Muscle of back (tissue), 13 donors: Measurements from ENCODE around the gene UBE2H. TPM values are rescaled to one million over a fixed set of nuclear protein-coding genes. Genes with fewer than 3 reads are reported as not detected.
A peak's percentile ranks its signal among the peaks of the same experiment; 100 is the strongest.
"Not testable (repeated sequence)": the region's sequence is repeated elsewhere in the genome, so short reads cannot be mapped to it uniquely, and the experiment has no call there.

Experiments
- DNase-seq, 3 donors: peaks; one replicate each; pipeline versions ENCODE4 v3.0.0 to v3.0.0-alpha.2; 2013
- long read RNA-seq, 9 donors: transcript quantifications; one replicate each; lab custom pipeline, GENCODE V29; 2026
- polyA plus RNA-seq, 10 donors: library from polyadenylated mRNA; unstranded; fragments of 120-200 nt; gene quantifications; one replicate each; pipeline ENCODE4 v1.2.1, GENCODE V29; 2013; ENCODE audit not compliant: insufficient read length in 10 of 10

The UBE2H gene
- 100 to 1,000 TPM in 4 of 10 donors, 10 to 100 TPM in 6; 79.9 to 125 (median 93.8) TPM for polyA plus RNA-seq
- long read RNA-seq, donor 1, full-length matches to known transcripts: 19 of 25 reads
- long read RNA-seq, donor 1, partial matches to known transcripts: 6 of 25 reads
- long read RNA-seq, donor 1, other reads (novel, unspliced or antisense): 0 of 25 reads
- long read RNA-seq, donor 2, full-length matches to known transcripts: 13 of 19 reads
- long read RNA-seq, donor 2, partial matches to known transcripts: 6 of 19 reads
- long read RNA-seq, donor 2, other reads (novel, unspliced or antisense): 0 of 19 reads
- long read RNA-seq, donor 3: 0 reads
- long read RNA-seq, donor 4, full-length matches to known transcripts: 14 of 20 reads
- long read RNA-seq, donor 4, partial matches to known transcripts: 6 of 20 reads
- long read RNA-seq, donor 4, other reads (novel, unspliced or antisense): 0 of 20 reads
- long read RNA-seq, donor 5, full-length matches to known transcripts: 22 of 46 reads
- long read RNA-seq, donor 5, partial matches to known transcripts: 24 of 46 reads
- long read RNA-seq, donor 5, other reads (novel, unspliced or antisense): 0 of 46 reads
- long read RNA-seq, donor 6, full-length matches to known transcripts: 21 of 35 reads
- long read RNA-seq, donor 6, partial matches to known transcripts: 7 of 35 reads
- long read RNA-seq, donor 6, other reads (novel, unspliced or antisense): 7 of 35 reads
- long read RNA-seq, donor 7, full-length matches to known transcripts: 12 of 12 reads
- long read RNA-seq, donor 7, partial matches to known transcripts: 0 of 12 reads
- long read RNA-seq, donor 7, other reads (novel, unspliced or antisense): 0 of 12 reads
- long read RNA-seq, donor 8, full-length matches to known transcripts: 5 of 5 reads
- long read RNA-seq, donor 8, partial matches to known transcripts: 0 of 5 reads
- long read RNA-seq, donor 8, other reads (novel, unspliced or antisense): 0 of 5 reads
- long read RNA-seq, donor 9, full-length matches to known transcripts: 2 of 2 reads
- long read RNA-seq, donor 9, partial matches to known transcripts: 0 of 2 reads
- long read RNA-seq, donor 9, other reads (novel, unspliced or antisense): 0 of 2 reads

DNA sequence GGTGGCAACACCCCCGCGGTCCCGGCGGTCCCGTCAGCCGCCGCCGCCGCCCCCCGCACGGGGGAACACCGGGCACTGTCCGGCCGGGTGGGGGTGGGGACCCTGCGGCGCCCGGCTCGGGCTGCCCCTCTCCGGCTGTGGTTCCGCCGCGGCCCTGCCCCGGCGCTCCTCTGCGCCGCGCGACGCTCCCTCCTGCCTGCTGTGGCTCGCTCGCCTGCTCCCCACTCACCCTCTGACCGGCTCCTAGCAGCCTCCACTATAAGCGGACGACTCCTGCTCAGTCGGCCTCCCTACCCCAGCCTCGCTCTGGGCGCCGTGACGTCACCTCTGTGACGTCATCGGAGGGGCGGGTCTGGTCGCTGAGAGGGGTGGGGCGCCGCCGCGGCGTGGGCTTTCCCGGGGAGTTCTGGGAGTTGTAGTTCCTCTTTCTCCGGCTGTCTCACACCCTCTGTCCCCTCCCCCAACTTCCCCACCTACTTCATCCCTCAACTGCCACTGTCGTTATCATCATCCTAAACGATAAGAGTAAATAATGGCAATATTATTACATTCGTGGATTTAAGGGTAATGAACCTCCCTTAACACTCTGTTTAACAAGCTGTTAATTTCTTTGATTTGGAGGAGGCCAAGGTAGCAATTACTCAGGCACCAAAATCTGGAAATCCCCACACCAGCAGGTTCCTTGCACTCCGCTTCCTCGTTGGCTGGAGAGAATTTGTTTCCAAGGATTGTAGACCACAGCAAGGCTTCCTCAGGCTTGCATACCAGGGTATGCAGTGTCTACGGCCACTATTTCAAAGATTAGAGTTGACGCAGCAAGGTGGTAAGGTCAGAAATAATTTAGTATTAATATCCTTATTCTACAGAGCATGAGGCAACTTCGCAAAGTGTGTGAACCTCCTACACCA lies at the start of gene UBE2H:
Gene UBE2H, minus strand, starts transcription at position 308 of the 908 bp plus-strand sequence. CDS start 405 bp downstream, outside the sequence.
- DNase-seq: peak; percentile 93 to 99 (median 98)

GRCh38 chr7:129998446-129998845 lies 45.7 kb upstream of the UBE2H start:
- DNase-seq: no peak

GRCh38 chr7:129997285-129997684 lies 44.5 kb upstream of the UBE2H start:
- DNase-seq: no peak

- DNase-seq: no peak
These were observed 40.5 kb upstream of the UBE2H start for GRCh38 chr7:129993275-129993674.

GRCh38 chr7:129990403-129991192 lies 37.8 kb upstream of the UBE2H start:
- no peak for DNase-seq

GRCh38 chr7:129989466-129989865 lies 36.7 kb upstream of the UBE2H start:
- DNase-seq: no peak

DNA sequence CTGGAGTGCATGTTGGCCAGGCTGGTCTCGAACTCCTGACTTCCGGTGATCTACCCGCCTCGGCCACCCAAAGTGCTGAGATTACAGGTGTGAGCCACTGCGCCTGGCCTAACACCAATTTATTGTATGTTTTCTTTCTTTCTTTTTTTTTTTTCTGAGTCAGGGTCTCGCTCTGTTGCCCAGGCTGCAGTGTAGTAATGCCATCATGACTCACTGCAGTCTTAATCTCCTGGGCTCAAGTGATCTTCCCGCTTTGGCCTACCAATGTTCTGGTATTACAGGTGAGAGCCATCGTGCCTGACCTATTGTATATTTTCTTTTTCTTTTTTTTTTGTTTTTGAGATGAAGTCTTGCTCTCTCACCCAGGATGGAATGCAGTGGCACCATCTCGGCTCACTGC lies 33.8 kb upstream of the UBE2H start:
- DNase-seq: no peak

DNA sequence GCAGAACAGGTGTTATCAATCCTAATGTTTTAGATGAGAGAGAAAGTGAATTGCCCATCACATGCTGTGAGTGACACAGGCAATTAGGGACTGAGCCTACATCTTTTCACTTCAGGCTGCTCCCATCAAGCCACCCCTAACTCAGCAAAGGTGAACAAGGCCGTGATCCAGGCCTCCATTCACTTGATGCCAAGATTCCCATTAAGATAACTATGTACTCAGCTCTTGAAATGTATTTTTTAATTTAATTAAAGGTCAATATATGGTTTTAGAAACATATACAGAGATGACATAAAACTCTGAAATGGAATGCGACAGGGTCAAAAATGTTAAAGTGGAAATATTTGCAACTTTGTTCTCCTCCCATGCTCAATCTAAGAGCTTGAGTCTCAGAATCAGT lies 27.9 kb upstream of the UBE2H start:
- DNase-seq: no peak

GRCh38 chr7:129975309-129975708 lies 22.5 kb upstream of the UBE2H start:
- no peak for DNase-seq

GRCh38 chr7:129970816-129971215 lies 18.1 kb upstream of the UBE2H start:
- DNase-seq: no peak

- peak in 2 of 3 donors; percentile 43 to 80 for DNase-seq
These were observed 17.2 kb upstream of the UBE2H start for GRCh38 chr7:129969881-129970446.

- DNase-seq: no peak
These were observed 16.0 kb upstream of the UBE2H start for GRCh38 chr7:129968592-129969383.

- DNase-seq: not testable (repeated sequence)
These were observed 7.4 kb upstream of the UBE2H start for GRCh38 chr7:129960204-129960475.

DNA sequence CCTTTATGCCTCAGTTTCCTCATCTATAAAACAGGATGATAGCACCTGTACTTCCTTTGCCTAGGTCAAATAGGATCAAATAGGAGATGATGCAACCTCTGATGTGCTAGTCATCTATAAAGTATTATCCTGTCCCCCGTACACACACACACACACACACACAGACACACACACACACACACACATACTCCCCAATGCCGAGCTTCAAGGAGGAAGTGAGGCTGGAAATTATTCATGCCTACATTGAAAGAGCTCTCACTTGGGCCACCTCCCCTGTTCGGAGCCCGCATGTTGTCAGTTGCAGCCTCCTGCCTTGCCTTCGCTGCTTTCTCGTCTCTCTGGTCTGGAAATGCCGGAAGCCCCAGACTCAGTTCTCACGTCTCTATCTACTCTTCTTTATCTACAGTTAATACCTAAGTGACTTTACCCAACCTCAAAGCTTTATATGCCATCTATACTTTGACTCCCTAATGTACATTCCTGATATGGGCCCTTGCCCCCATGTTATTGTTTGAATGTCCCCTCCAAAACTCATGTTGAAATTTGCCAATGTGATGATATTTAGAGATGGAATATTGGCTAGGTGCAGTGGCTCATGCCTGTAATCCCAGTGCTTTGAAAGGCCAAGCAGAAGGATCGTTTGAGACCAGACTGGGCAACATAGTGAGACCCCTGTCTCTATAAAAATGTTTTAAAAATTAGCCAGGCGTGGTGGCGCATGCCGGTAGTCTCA lies 6.9 kb upstream of the UBE2H start:
- no peak for DNase-seq

- DNase-seq: peak; percentile 30 to 51 (median 42)
These were observed 6.1 kb upstream of the UBE2H start for GRCh38 chr7:129958643-129959470.

- DNase-seq: no peak
These were observed 3.3 kb upstream of the UBE2H start for GRCh38 chr7:129955993-129956543.

DNA sequence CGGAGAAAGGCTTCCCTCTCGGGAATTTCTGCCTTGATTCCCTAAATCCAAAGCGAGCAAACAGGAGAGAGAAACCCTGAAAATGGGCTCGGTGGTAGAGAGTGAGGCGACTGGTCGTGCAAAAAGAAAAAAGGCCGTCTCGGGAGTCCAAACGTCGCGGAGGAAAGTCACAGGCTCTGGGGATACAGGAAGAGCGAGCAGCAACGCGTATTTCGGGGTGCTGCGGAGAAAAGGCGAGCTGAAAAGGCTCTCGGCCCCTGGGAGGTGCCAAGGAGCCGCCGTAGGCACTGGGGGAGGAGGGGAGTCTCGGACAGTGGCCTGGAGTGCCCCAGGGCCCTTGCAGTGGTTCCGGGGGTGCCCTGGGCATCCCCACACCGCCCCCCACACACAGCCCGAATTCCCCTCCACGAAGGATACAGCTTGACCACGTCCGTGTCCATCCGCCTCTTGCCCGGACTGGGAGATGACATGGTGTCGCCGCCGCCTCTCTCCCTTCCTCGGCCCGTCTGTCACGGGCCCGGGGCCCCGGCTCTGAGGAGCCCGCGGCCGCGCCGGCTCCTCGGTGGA lies 591 bp downstream of the UBE2H start:
- peak; percentile 25 to 79 (median 43) for DNase-seq
